GM19239 (cell line): ENCODE results near the gene IRF6.
A peak's percentile ranks its signal among the peaks of the same experiment; 100 is the strongest.

ENCODE experiments used
- DNase-seq: peaks from one replicate; pipeline ENCODE4 v3.0.0; 2011; ENCODE audit warnings: low spot score; ENCODE audit not compliant: insufficient read length
- FAIRE-seq: peaks from 2 replicates; lab custom pipeline; 2011; peaks lifted over from hg19 to GRCh38; lab: Jason Lieb, UNC

The IRF6 gene

GRCh38 chr1:209805875-209806760 is at the start of gene IRF6:
IRF6 (minus strand) TSS chr1:209806142; CDS start chr1:209801413, 4,729 bp downstream.
- peak; percentile 4 for FAIRE-seq
- DNase-seq: peak; percentile 54

DNA sequence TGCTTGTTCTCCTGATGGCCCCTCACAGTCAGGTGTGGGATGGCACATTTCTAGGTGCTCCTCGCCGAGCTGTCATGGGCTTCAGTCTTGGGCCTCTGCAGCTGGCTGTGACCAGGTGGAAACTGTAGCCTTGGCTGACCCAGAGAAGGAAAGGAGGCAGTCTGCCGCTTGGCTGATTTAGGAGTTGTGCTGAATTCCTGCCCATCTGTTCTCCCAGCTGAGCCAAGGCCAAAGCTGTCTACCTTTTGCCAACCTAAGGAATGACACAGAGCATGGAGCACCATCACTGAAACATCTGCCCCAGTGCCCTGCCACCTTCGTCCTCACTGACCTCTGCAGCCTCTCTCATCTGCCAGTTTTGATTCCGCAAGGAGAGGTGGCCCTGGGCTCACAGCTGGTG is 49.7 kb upstream of the IRF6 start:
- no peak for DNase-seq
- FAIRE-seq: no peak

GRCh38 chr1:209855006-209855405 is 49.1 kb upstream of the IRF6 start:
- DNase-seq: no peak
- FAIRE-seq: no peak

GRCh38 chr1:209854196-209854595 is 48.3 kb upstream of the IRF6 start:
- FAIRE-seq: no peak
- DNase-seq: no peak

DNA sequence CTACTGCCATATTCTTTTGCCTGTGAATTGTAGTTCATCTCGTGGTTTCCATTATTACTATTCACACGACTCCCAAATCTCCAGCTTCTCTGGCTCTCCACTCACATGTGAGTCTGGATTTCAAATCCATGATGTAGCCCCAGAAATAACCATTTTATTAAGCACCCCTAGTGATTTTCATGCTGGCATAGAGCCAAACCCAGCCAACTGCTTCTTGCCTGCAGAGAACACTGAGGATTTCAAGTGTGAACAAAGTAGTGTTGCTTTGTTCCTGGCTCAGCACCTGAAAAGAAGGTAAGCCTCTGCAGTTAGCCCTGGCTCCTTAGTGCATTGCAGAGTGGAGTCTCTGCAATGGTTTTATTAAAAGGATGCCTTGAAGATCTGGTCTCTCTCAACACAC is 47.7 kb upstream of the IRF6 start:
- FAIRE-seq (no peak), DNase-seq (no peak)

GRCh38 chr1:209850342-209850979 is 44.5 kb upstream of the IRF6 start:
- FAIRE-seq (no peak), DNase-seq (peak; percentile 13)

- FAIRE-seq: no peak
- no peak for DNase-seq
These were observed 43.4 kb upstream of the IRF6 start for GRCh38 chr1:209849388-209849787.

DNA sequence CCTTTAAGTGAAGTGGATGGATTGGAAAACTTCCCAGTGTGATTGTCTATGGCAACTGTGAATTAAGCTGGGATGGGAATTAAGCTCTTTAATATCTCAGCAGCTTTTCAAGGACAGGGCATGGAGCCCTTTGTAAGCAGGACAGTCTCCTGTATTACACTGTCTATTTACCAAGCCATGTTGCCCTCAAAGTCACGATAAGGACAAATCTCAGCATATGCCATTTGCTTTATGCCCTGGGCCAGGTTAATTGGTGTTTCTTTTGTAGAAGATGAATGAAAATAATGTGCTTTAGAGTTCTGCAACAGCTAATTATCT is 39.4 kb upstream of the IRF6 start:
- no peak for FAIRE-seq
- no peak for DNase-seq

DNA sequence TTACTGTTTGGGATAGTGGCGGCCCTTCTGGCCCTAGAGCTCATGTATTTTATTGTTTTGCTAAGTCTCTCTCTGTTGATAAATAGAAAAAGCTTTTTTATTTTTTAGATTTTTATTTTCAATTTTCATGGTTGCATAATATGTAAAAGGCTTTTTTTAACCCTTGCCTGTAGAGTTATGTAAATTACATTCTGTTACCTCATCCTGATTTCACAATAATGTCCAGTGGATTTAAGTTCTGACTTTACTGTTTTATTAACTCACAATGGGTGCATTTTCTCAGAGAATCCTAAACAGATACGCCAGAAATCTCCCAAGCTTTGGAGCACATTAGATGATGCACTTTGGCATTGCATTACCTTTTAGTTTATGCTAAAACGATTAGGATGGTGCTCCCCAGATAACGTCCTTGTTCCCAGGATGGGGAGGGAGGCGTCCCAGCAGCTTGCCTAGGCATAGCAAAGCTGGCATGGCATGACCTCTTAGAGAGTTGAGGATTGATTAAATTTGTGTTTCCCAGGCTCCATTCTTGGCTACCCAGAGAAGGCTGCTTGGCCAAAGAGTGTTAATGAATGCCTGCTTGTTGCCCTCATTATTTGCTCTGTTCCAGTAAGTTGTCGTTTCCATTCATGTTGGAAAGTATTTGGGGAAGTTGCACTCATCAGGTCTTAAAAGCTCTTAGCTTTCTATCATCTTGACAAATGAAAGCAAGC is 38.9 kb upstream of the IRF6 start:
- FAIRE-seq: no peak
- no peak for DNase-seq

DNA sequence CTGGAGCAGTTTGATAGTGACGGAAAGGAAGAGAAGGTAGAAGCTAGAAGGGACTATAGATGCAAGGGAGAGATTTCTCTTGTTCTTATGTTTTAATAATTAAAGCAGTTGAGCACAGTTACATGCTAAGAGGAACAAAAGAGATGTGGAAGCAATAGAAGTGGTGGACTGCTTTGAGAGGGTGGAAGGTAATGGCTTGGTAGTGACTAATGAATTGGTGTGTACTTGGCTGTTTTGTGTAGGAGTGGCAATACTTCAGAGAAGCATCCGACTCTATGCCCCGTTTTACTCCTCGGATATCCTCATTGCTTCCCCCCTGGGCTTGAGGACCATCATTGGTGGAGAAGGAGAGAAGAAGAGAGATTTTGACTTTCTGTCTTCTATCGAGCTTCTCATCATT is 34.7 kb upstream of the IRF6 start:
- DNase-seq (no peak), FAIRE-seq (no peak)

DNA sequence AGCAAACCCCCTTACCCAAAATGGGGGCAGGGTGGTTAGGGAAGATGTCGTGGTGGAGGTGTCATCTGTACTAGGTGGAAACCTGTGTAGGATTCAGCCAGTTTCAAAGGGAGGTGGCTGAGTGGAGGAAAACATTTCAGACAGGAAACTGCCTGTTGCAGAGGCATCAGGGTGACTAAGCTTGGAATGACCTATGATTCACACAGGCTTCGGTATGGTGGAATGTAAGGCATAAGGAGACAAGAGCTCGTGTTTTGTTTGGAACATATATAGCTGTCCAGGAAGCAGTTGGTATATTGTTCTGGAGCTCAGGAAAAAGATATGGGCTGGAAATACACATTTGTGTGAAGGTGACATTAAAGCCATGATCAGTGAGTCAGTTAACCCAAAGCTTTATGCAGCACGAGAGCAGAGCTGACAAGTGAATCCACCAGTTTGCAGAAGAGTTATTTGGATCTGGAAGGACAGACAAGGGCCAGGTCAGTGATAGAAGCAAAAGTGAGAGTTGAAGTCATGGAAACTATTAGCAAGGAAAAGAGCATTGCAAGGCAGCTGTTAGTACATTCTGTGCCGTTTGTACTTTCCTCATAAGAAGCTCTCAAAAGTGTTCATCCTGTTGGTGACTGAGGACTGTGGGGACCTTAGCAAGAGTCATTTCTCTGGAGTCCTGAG is 34.1 kb upstream of the IRF6 start:
- DNase-seq (no peak), FAIRE-seq (no peak)

GRCh38 chr1:209838537-209838936 is 32.6 kb upstream of the IRF6 start:
- DNase-seq (no peak), FAIRE-seq (no peak)

- FAIRE-seq: no peak
These were observed 31.7 kb upstream of the IRF6 start for GRCh38 chr1:209837671-209838070.

GRCh38 chr1:209835782-209836298 is 29.9 kb upstream of the IRF6 start:
- DNase-seq (no peak), FAIRE-seq (no peak)

More at GRCh38 chr1:209837671-209838070, 31.7 kb upstream of the IRF6 start:
- DNase-seq: no peak

DNA sequence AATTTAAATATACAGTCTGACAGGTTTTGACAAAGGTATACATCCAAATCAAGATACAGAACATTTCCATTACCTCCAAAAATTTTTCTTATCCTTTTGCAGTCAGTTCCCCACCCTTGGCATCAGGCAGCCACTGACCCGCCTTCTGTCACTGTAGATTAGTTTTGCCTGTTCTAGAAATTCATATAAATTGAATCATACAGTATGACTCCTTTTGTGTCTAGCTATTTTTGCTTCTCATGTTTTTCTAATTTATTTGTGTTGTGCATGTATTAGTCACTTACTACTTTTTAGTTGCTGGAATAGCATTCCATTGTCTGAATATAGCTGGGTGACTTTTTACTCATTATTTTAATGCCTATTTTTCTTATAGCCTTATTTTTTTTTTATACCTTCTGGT is 25.7 kb upstream of the IRF6 start:
- DNase-seq (no peak), FAIRE-seq (no peak)

- DNase-seq (no peak), FAIRE-seq (no peak)
These were observed 24.8 kb upstream of the IRF6 start for GRCh38 chr1:209830722-209831121.

GRCh38 chr1:209829716-209830115 is 23.8 kb upstream of the IRF6 start:
- FAIRE-seq: no peak
- no peak for DNase-seq

- peak; percentile 97 for FAIRE-seq
- peak; percentile 54 for DNase-seq
These were observed 21.7 kb upstream of the IRF6 start, which contains the start of gene UTP25 for GRCh38 chr1:209827384-209828262. UTP25 (plus strand) TSS chr1:209827972; CDS start chr1:209828064, 92 bp downstream.
